ENCODE measurements around the gene CLMN. TPM values are rescaled to one million over a fixed set of nuclear protein-coding genes. Genes with fewer than 3 reads are reported as not detected.

The CLMN gene
- total and polyA plus RNA-seq, 2 of the 8 experiments (the other 6 are each of a cell fraction or from before 2014, with no cell fraction given), result 1.6 to 8.2 TPM

DNA sequence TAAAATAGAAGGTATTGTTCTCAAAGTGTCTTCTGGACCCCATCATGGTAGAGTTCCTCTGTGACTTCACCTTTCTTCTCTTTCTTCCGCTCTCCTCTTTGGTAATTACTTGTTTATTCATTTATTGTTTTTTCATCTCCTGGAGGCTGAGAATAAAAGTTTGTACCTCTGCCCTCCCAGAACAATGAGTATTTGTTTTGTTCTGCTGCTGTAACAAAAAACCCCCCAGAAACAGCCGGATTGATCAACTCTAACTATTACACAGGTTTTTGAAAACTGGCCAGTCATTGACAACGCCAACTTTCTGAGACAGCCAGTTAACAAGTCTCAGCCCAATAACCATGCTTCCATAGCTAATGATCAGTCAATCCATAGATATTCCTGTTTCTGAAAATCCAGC is 154.2 kb downstream of the CLMN start:
- peaks cover 0 to 3% (median 2%) of the 10 kb centered on the region in 4 experiments; a peak in 1 of 7 replicates for H3K4me1 ChIP-seq (replicated peaks in 1 of 4; ENCODE audit: control insufficient read depth in 3 of 4, insufficient read depth in 4 of 4, low read length in 3 of 4)
- H2BK120ac ChIP-seq (replicated peaks; ENCODE audit: low read depth, low read length), result no peak overlapping the region
- H2BK5ac ChIP-seq (ENCODE audit: low read depth, low read length), result no peak overlapping the region
- CTCF ChIA-PET (ENCODE audit: partially characterized antibody), result interaction anchor here (0.8 to 2.2 kb wide), 3 partner anchors 14 to 196 kb away, joined by 3 to 5 read pairs (median 4); no protein-coding TSS in a partner anchor
- H3K4me3 ChIP-seq (ENCODE audit: extremely low read depth in 1 of 4, insufficient read depth in 2 of 4, low read depth in 3 of 4, low read length in 4 of 4), result no peak overlapping the region
- no peak overlapping the region for H2AK5ac ChIP-seq (ENCODE audit: low read depth, low read length)
- H2BK12ac ChIP-seq (ENCODE audit: low read depth, low read length), result no peak overlapping the region
- no peak overlapping the region for H4K91ac ChIP-seq (replicated peaks; ENCODE audit: insufficient read length, low read length)
- H2BK20ac ChIP-seq (ENCODE audit: low read length), result no peak overlapping the region
- H3K79me2 ChIP-seq (ENCODE audit: control insufficient read depth in 1 of 2, insufficient read depth in 2 of 2, low read length in 2 of 2), result no peaks in the 10 kb centered on the region
- no peak overlapping the region for H2AFZ ChIP-seq (ENCODE audit: low read length)
- no peaks in the 10 kb centered on the region for H3K79me1 ChIP-seq (ENCODE audit: low read depth, low read length)
- TF ChIP-seq SP2 (IDR thresholded peaks at IDR 0.05; ENCODE audit: low read length), result no peak
- no peak for FAIRE-seq
- WGBS, 2 experiments (ENCODE audit: extremely low coverage in 1 of 2, insufficient coverage in 1 of 2, insufficient read length in 1 of 2, insufficient replicate concordance in 2 of 2, low coverage in 1 of 2, low lambda C conversion rate in 2 of 2, missing lambda C conversion rate in 1 of 2), result 89% methylated on average over 3 of the region's 3 CpGs; no CpG with 5 or more reads in 1 of the 2 experiments
- no peaks in the 10 kb centered on the region for H3K36me3 ChIP-seq (ENCODE audit: control insufficient read depth in 2 of 4, insufficient read depth in 4 of 4, low read length in 3 of 4)
- no peaks in the 10 kb centered on the region for H3K27me3 ChIP-seq (replicated peaks in 1 of 4; ENCODE audit: control insufficient read depth in 3 of 4, extremely low read depth in 1 of 4, insufficient read depth in 3 of 4, low read length in 3 of 4)
- no peak overlapping the region for H3K18ac ChIP-seq (ENCODE audit: extremely low read depth, low read length)
- peaks cover 4 to 5% of the 10 kb centered on the region in 2 experiments; a peak in 2 of 4 replicates for H3K9me3 ChIP-seq (ENCODE audit: insufficient read depth in 2 of 2, low read depth in 1 of 2, low read length in 1 of 2)
- no peak overlapping the region for H3K9ac ChIP-seq (replicated peaks in 1 of 4; ENCODE audit: extremely low read depth in 1 of 4, low read depth in 3 of 4, low read length in 3 of 4)
- H2BK15ac ChIP-seq (ENCODE audit: low read length), result no peak overlapping the region
- no peak overlapping the region for H3K27ac ChIP-seq (ENCODE audit: low read depth, low read length)
- DNase-seq (ENCODE audit: low read depth in 1 of 2, low spot score in 2 of 2), result no peak
- H4K8ac ChIP-seq (ENCODE audit: extremely low read depth, insufficient read depth, low read length), result no peak overlapping the region
- no peak overlapping the region for H3K56ac ChIP-seq (replicated peaks; ENCODE audit: insufficient read length, low read depth, low read length)
- H3K23me2 ChIP-seq (ENCODE audit: low read depth, low read length), result no peaks in the 10 kb centered on the region
- POLR2A ChIA-PET (ENCODE audit: partially characterized antibody), result interaction anchor here (1.4 kb wide), 1 partner anchor 10 kb away, joined by 4 read pairs; no protein-coding TSS in a partner anchor
- no peak overlapping the region for H3K14ac ChIP-seq (ENCODE audit: insufficient read length)
- no peak overlapping the region for H4K5ac ChIP-seq (ENCODE audit: insufficient read length, low read depth, low read length)
- H3K4ac ChIP-seq (replicated peaks; ENCODE audit: insufficient read length, low read depth, low read length), result no peak overlapping the region
- no peak overlapping the region for H3K4me2 ChIP-seq (ENCODE audit: insufficient read depth in 1 of 2, low read depth in 2 of 2, low read length in 2 of 2)
- no peak overlapping the region for H3K23ac ChIP-seq (ENCODE audit: insufficient read length)
- H4K20me1 ChIP-seq (replicated peaks in 1 of 2; ENCODE audit: control insufficient read depth in 1 of 2, insufficient read depth in 2 of 2, low read length in 2 of 2), result no peaks in the 10 kb centered on the region

Data from H1 (cell line).